Prostate gland (tissue), 2 donors: ENCODE results near the gene TMEM218. TPM values are rescaled to one million over a fixed set of nuclear protein-coding genes. Genes with fewer than 3 reads are reported as not detected.

Experiments
- DNase-seq: peaks from one replicate; pipeline ENCODE4 v3.0.0-alpha.2; 2019; ENCODE audit warnings: low spot score
- H3K27ac ChIP-seq, 2 donors: fragments of 200-600 bp; sonication (generic); 2 replicates each; pipeline ENCODE4 v1.5.1; 2017 to 2019
- H3K27me3 ChIP-seq: fragments of 200-600 bp; sonication (generic); replicated peaks from 2 replicates; pipeline ENCODE4 v1.5.1; 2019; ENCODE audit not compliant: insufficient read depth
- H3K36me3 ChIP-seq, 2 donors: fragments of 200-600 bp; sonication (generic); 1 replicate in 1 of 2; 2 replicates in 1 of 2; pipeline versions ENCODE4 v1.5.1 to v1.8.1; 2017 to 2019
- H3K4me1 ChIP-seq: fragments of 200-600 bp; sonication (generic); replicated peaks from 2 replicates; pipeline ENCODE4 v1.5.1; 2019
- H3K4me3 ChIP-seq, 2 donors: fragments of 200-600 bp; sonication (generic); 2 replicates each; pipeline ENCODE4 v1.5.1; 2017 to 2019
- H3K9me3 ChIP-seq: fragments of 200-600 bp; sonication (generic); 2 replicates; pipeline ENCODE4 v1.5.1; 2017
- POLR2A ChIP-seq: fragments of 450-650 bp; IDR thresholded peaks from one replicate; pipeline ENCODE4 v1.6.1; 2016; ENCODE audit warnings: antibody characterized with exemption, mild to moderate bottlenecking
- POLR2AphosphoS5 ChIP-seq: sonication (generic); formaldehyde crosslinking; IDR thresholded peaks from one replicate; pipeline ENCODE4 v1.6.1; 2017; ENCODE audit warnings: antibody characterized with exemption
- WGBS: methylation state at CpG from one replicate; pipeline ENCODE4 v1.1.5; 2018; 5-methylcytosine and 5-hydroxymethylcytosine counted together
- intact Hi-C: fragments of 100-400 bp; cut with DNase I; formaldehyde crosslinking; loops from one replicate; pipeline ENCODE4 v1.14.2; 2022
- total RNA-seq, 2 donors: library from RNA; depleted of rRNA; stranded (reverse); fragments of >200 nt; gene quantifications; one replicate each; pipeline ENCODE4 v1.1.0, GENCODE V29; 2016
- TF ChIP-seq, protein P1 (sequence below), 4 experiments: fragments of 200-600 bp in 2 of 4; fragments of 450-650 bp in 2 of 4; sonication (generic) in 2 of 4; IDR thresholded peaks; 1 replicate in 3 of 4; 2 replicates in 1 of 4; pipeline ENCODE4 v1.5.1; 2016 to 2019; ENCODE audit warnings: antibody characterized with exemption in 4 of 4, mild to moderate bottlenecking in 2 of 4, moderate library complexity in 2 of 4

TMEM218 gene
- total RNA-seq, 2 donors from 2014 or later = 17.7 to 33.5 TPM

DNA sequence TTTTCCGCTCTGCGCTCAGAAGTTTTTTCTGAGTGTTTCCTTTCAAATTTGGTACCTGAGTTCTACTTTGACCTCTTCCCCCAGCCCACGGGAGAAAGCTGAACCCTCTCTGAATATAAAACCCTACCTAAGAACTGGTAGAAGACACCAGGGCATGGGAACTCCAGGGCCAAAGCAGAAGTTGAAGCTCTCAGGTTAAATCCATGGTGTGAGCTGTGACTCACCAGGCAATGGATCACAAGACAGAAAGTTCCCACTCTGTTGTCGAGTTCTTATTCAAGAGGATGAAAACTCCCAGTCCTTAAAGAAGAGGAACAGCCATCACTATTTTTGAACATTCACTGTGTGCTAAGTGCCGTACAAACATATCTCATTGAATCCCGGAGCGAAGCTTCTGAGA, 8.9 kb downstream of the TMEM218 start:
- no peak for DNase-seq
- TF ChIP-seq, protein P1, sequence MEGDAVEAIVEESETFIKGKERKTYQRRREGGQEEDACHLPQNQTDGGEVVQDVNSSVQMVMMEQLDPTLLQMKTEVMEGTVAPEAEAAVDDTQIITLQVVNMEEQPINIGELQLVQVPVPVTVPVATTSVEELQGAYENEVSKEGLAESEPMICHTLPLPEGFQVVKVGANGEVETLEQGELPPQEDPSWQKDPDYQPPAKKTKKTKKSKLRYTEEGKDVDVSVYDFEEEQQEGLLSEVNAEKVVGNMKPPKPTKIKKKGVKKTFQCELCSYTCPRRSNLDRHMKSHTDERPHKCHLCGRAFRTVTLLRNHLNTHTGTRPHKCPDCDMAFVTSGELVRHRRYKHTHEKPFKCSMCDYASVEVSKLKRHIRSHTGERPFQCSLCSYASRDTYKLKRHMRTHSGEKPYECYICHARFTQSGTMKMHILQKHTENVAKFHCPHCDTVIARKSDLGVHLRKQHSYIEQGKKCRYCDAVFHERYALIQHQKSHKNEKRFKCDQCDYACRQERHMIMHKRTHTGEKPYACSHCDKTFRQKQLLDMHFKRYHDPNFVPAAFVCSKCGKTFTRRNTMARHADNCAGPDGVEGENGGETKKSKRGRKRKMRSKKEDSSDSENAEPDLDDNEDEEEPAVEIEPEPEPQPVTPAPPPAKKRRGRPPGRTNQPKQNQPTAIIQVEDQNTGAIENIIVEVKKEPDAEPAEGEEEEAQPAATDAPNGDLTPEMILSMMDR (IDR thresholded peaks at IDR 0.05) = no peak
- no peak for TF ChIP-seq POLR2AphosphoS5
- no peak for TF ChIP-seq POLR2A
- intact Hi-C loops = no loop called here

GRCh38 chr11:125102025-125102424, 9.4 kb downstream of the TMEM218 start:
- Histone ChIP-seq H3K4me3 (no peak overlapping the region), H3K4me1 (no peaks in the 10 kb centered on the region), H3K9me3 (no peaks in the 10 kb centered on the region), H3K36me3 (no peaks in the 10 kb centered on the region), H3K27me3 (no peaks in the 10 kb centered on the region), H3K27ac (no peak overlapping the region)
- TF ChIP-seq POLR2AphosphoS5 (no peak), POLR2A (no peak)
- TF ChIP-seq, protein P1 (IDR thresholded peaks at IDR 0.05) = no peak
- 95% methylated on average over 19 of the region's 19 CpGs for WGBS
- intact Hi-C loops = no loop called here
- DNase-seq = no peak

More for the DNA sequence above, 8.9 kb downstream of the TMEM218 start:
- no peak overlapping the region for H3K4me3 ChIP-seq
- no peak overlapping the region for H3K27ac ChIP-seq
- no peaks in the 10 kb centered on the region for H3K27me3 ChIP-seq
- WGBS = 92% methylated on average over 7 of the region's 7 CpGs
- no peaks in the 10 kb centered on the region for H3K4me1 ChIP-seq
- H3K36me3 ChIP-seq = no peaks in the 10 kb centered on the region
- H3K9me3 ChIP-seq = no peaks in the 10 kb centered on the region

- Histone ChIP-seq H3K4me1 (no peaks in the 10 kb centered on the region), H3K27me3 (no peaks in the 10 kb centered on the region), H3K9me3 (no peaks in the 10 kb centered on the region), H3K4me3 (no peak overlapping the region), H3K36me3 (no peaks in the 10 kb centered on the region), H3K27ac (no peak overlapping the region)
- WGBS = 77% methylated on average over 3 of the region's 3 CpGs
- intact Hi-C loops = no loop called here
- no peak for DNase-seq
- TF ChIP-seq POLR2AphosphoS5 = no peak
- TF ChIP-seq, protein P1 (IDR thresholded peaks at IDR 0.05) = no peak
- no peak for TF ChIP-seq POLR2A
Measured at GRCh38 chr11:125101596-125101995, 9.8 kb downstream of the TMEM218 start.

DNA sequence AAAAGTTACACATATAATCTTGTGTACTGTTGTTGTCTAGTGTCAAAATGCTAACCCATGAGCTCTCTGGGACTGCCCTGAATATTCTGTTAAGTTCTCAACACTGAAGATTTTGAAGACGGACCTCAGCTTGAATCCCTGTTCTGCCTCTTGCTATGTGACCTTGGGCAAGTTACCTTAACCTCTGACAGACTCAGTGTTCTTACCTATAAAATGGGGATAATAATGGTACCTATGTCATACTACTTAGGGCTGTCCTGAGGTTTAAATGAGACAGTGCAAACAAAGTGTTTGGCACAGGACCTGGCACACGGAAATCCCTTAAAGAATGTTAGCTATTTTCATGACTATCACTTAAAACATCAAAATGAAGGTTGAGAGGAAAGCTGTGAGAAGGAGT, 11.3 kb downstream of the TMEM218 start:
- 79% methylated on average over 2 of the region's 2 CpGs for WGBS
- no peaks in the 10 kb centered on the region for H3K27me3 ChIP-seq
- intact Hi-C loops = no loop called here
- no peaks in the 10 kb centered on the region for H3K4me1 ChIP-seq
- no peak for DNase-seq
- no peak overlapping the region for H3K27ac ChIP-seq
- H3K4me3 ChIP-seq = no peak overlapping the region
- no peaks in the 10 kb centered on the region for H3K9me3 ChIP-seq
- TF ChIP-seq POLR2A = no peak
- TF ChIP-seq, protein P1 (IDR thresholded peaks at IDR 0.05) = no peak
- H3K36me3 ChIP-seq = no peaks in the 10 kb centered on the region

- DNase-seq = no peak
- WGBS = 89% methylated on average over 2 of the region's 2 CpGs
- H3K27me3 ChIP-seq = no peaks in the 10 kb centered on the region
- no peak overlapping the region for H3K27ac ChIP-seq
- H3K9me3 ChIP-seq = no peaks in the 10 kb centered on the region
- H3K36me3 ChIP-seq = no peaks in the 10 kb centered on the region
- no peak overlapping the region for H3K4me3 ChIP-seq
- no peaks in the 10 kb centered on the region for H3K4me1 ChIP-seq
- no peak for TF ChIP-seq POLR2AphosphoS5
- TF ChIP-seq POLR2A = no peak
- TF ChIP-seq, protein P1 (IDR thresholded peaks at IDR 0.05) = no peak
- intact Hi-C loops = loop anchor here (5.0 to 10.0 kb wide), 5 partner anchors 50 to 780 kb away; no protein-coding TSS in a partner anchor
Measured at GRCh38 chr11:125094731-125095130, 16.7 kb downstream of the TMEM218 start.
